Small intestine (tissue), 7 donors: ENCODE data around the gene EPHA6. TPM values are rescaled to one million over a fixed set of nuclear protein-coding genes. Genes with fewer than 3 reads are reported as not detected.

Source experiments
- DNase-seq, 2 donors: peaks; one replicate each; pipeline versions ENCODE4 v3.0.0 to v3.0.0-alpha.2; 2013
- FAIRE-seq: peaks from 2 replicates; lab custom pipeline; 2012; peaks lifted over from hg19 to GRCh38; lab: Jason Lieb, UNC
- H3K27ac ChIP-seq, 3 donors: one replicate each; pipeline ENCODE4 v1.5.1; 2013; ENCODE audit warnings: low read length in 2 of 3, mild to moderate bottlenecking in 2 of 3, control low read depth in 1 of 3, inconsistent platforms in 1 of 3, low read depth in 1 of 3, moderate library complexity in 1 of 3
- H3K27me3 ChIP-seq, 3 donors: one replicate each; pipeline ENCODE4 v1.6.1; 2013; ENCODE audit warnings: low read length in 3 of 3, inconsistent platforms in 1 of 3; ENCODE audit not compliant: control insufficient read depth in 3 of 3, insufficient read depth in 3 of 3
- H3K36me3 ChIP-seq, 3 donors: one replicate each; pipeline ENCODE4 v1.6.1; 2013; ENCODE audit warnings: low read length in 3 of 3, inconsistent platforms in 1 of 3, low read depth in 1 of 3, mild to moderate bottlenecking in 1 of 3, moderate library complexity in 1 of 3; ENCODE audit not compliant: control insufficient read depth in 3 of 3, insufficient read depth in 2 of 3
- H3K4me1 ChIP-seq, 3 donors: one replicate each; pipeline ENCODE4 v1.6.1; 2013; ENCODE audit warnings: low read length in 2 of 3, inconsistent platforms in 1 of 3, low read depth in 1 of 3, mild to moderate bottlenecking in 1 of 3, moderate library complexity in 1 of 3; ENCODE audit not compliant: control insufficient read depth in 3 of 3, insufficient read depth in 2 of 3
- H3K4me3 ChIP-seq, 3 donors: one replicate each; pipeline ENCODE4 v1.5.1; 2013; ENCODE audit warnings: low read length in 3 of 3, control low read depth in 1 of 3, inconsistent platforms in 1 of 3, low read depth in 1 of 3, mild to moderate bottlenecking in 1 of 3, moderate library complexity in 1 of 3
- H3K9me3 ChIP-seq, 2 donors: one replicate each; pipeline ENCODE4 v1.6.1; 2013; ENCODE audit warnings: low read depth in 1 of 2, low read length in 1 of 2; ENCODE audit not compliant: control insufficient read depth in 2 of 2, insufficient read depth in 1 of 2
- WGBS, 3 donors: extraction: QIAGEN DNeasy Blood & Tissue Kit; methylation state at CpG; one replicate each; pipeline ENCODE4 v1.1.7; 2013; 5-methylcytosine and 5-hydroxymethylcytosine counted together
- polyA plus RNA-seq, 4 donors: library from polyadenylated mRNA; stranded (reverse) in 3 of 4; unstranded in 1 of 4; fragments of 200-250 nt in 3 of 4; fragments of 120-200 nt in 1 of 4; gene quantifications; one replicate each; pipeline versions ENCODE4 v1.2.1 to v1.2.3, GENCODE V29; 2013
- donor health status: healthy with polysubstance abuse.
- donor health status: control.
- donor health status: control.
- donor health status: Bipolar disorder and iron deficiency.
- donor health status: healthy.

The EPHA6 gene
- polyA plus RNA-seq, 4 donors = 0.03 to 0.78 TPM; not detected in 2

DNA sequence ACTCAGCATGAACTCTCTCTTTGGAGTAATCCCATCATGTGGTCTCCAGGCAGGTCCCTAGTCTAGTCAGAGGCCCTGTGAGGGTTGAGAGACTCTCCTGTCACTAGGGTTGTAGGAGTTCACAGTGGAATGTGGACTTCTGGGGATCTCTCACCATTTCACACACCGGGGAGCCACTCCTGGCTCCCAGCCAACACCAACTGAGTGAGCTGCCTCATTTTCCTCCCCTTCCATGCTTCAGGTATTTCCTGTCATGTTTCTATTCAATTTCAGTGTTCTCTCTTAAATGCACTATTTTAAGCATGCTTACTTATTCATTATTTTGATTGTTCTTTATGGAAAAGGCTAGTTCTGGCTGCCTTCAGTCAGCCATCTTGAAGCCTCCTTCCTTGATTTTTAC lies 482.6 kb downstream of the EPHA6 start:
- DNase-seq (no peak), FAIRE-seq (no peak)
- 35 to 73% (median 57%) methylated on average over 1 of the region's 1 CpG for WGBS, 3 donors
- no peak overlapping the region for H3K27ac ChIP-seq
- peaks cover 1 to 27% of the 10 kb centered on the region in 2 donors for H3K9me3 ChIP-seq
- H3K4me1 ChIP-seq = no peaks in the 10 kb centered on the region
- no peaks in the 10 kb centered on the region for H3K27me3 ChIP-seq
- no peak overlapping the region for H3K4me3 ChIP-seq
- no peaks in the 10 kb centered on the region for H3K36me3 ChIP-seq

DNA sequence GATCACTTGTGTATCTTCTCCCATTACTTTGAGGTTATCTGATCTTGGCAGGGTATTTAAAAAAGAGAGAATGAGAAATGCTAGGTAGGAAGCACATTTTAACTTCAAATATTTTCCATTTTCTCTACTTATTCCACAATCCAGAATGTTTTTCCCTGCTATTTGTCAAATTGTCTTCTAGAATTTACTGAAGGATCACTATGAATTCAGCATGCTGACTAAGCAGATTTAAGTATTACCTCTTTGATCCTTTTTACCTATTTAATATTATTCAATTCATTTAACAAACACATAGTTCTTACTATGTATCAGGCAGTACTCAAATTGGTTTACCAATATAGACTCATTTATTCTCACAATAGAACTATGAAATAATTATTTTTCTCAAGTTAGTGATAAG lies 486.7 kb downstream of the EPHA6 start:
- peaks cover 0 to 3% of the 10 kb centered on the region in 2 donors for H3K9me3 ChIP-seq
- H3K4me1 ChIP-seq = no peaks in the 10 kb centered on the region
- H3K4me3 ChIP-seq = no peak overlapping the region
- FAIRE-seq (no peak), DNase-seq (no peak)
- H3K27me3 ChIP-seq = no peaks in the 10 kb centered on the region
- no peak overlapping the region for H3K27ac ChIP-seq
- no peaks in the 10 kb centered on the region for H3K36me3 ChIP-seq

DNA sequence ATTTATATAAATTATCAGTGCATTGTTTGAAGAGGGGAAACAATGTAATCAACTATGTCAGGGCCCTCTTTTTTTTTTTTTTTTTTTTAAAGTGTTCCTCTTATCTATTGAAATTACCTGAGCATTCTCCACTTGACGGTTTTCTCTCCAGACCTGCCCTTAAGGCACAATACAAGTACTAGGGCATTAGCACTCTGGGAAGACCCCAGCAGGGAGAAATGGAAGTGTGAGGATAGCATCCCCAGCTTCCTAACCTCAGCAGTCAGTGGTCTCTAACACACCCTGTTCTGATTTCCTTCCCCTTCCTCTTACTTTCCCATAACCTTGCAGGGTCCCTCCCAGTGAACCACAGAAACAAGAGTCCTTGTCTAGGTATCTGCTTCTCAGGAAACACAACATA lies 491.8 kb downstream of the EPHA6 start:
- DNase-seq (no peak), FAIRE-seq (no peak)
- WGBS, 3 donors = 44 to 59% (median 50%) methylated on average over 1 of the region's 1 CpG
- no peak overlapping the region for H3K27ac ChIP-seq
- H3K4me3 ChIP-seq = no peak overlapping the region
- peaks cover 0 to 2% of the 10 kb centered on the region in 2 donors for H3K9me3 ChIP-seq
- no peaks in the 10 kb centered on the region for H3K27me3 ChIP-seq
- H3K36me3 ChIP-seq = no peaks in the 10 kb centered on the region
- no peaks in the 10 kb centered on the region for H3K4me1 ChIP-seq

DNA sequence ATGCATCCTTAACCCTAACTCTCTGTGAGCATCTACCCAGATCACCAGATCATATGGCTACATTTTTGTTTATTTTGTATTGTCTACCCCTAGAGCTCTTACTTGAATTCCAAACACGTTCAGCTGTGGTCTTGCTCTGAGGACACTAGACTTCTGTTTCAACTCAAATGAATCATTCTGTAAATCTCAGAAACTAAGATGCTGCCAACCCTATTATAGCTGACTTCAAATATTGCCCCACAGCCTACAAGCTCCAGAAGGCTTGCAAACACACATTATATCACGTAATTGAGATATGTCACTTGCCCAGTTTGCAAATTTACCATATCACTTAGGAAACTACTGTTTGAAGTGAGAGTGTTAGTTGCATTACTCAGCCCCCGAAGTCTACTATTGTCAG lies 524.0 kb downstream of the EPHA6 start:
- Histone ChIP-seq H3K36me3 (no peaks in the 10 kb centered on the region), H3K4me3 (no peak overlapping the region), H3K9me3 (peaks cover 0 to 4% of the 10 kb centered on the region in 2 donors), H3K27ac (no peak overlapping the region), H3K4me1 (no peaks in the 10 kb centered on the region), H3K27me3 (no peaks in the 10 kb centered on the region)
- WGBS, 3 donors = 67 to 73% (median 71%) methylated on average over 3 of the region's 3 CpGs
- FAIRE-seq (no peak), DNase-seq (no peak)

DNA sequence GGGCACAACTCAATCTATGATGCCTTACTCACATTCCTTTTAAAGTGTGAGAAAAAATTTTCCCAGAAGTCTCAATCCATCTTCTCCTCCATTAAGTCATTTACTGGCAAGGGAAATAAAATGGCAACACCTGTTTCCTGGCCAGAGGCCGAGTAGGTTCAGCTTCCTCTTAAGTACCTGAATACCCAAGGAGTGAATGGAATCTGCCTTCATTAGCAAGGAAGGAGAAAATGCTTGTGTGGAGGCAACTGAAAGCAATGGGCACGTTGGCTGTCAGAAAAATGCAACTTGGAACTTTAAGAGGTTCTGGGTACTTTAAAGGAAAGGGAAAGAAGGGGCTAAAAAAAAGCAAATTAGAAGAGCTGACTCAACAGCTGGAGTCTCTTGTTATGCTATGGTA lies 526.5 kb downstream of the EPHA6 start:
- Histone ChIP-seq H3K36me3 (no peaks in the 10 kb centered on the region), H3K27me3 (no peaks in the 10 kb centered on the region), H3K9me3 (no peaks in the 10 kb centered on the region), H3K27ac (no peak overlapping the region), H3K4me1 (no peaks in the 10 kb centered on the region), H3K4me3 (no peak overlapping the region)
- FAIRE-seq (no peak), DNase-seq (no peak)
- WGBS, 3 donors = 35 to 44% (median 44%) methylated on average over 2 of the region's 2 CpGs

DNA sequence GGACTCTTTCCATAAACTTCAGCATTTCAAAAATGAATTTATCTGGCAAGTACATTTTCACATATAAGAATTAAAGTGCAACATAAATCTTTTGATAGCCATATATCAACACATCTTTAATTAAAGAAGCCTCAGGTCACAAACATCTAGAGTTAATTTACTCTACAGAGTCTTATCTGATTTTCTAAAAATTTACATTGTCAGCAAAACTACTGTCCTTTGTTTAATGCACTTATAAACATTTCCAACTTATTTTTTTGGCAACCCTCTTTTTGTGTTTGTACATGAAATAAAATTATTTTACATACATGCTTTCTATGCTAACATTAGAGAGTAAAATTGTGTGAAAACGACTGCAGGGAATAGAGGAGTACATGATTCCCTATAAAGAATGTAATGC lies 533.4 kb downstream of the EPHA6 start:
- H3K27ac ChIP-seq = no peak overlapping the region
- peaks cover 0 to 1% of the 10 kb centered on the region in 2 donors for H3K9me3 ChIP-seq
- no peak for FAIRE-seq
- no peak overlapping the region for H3K4me3 ChIP-seq
- no peaks in the 10 kb centered on the region for H3K27me3 ChIP-seq
- 11 to 43% (median 20%) methylated on average over 1 of the region's 1 CpG for WGBS, 3 donors
- no peaks in the 10 kb centered on the region for H3K4me1 ChIP-seq
- no peak for DNase-seq
- H3K36me3 ChIP-seq = no peaks in the 10 kb centered on the region

DNA sequence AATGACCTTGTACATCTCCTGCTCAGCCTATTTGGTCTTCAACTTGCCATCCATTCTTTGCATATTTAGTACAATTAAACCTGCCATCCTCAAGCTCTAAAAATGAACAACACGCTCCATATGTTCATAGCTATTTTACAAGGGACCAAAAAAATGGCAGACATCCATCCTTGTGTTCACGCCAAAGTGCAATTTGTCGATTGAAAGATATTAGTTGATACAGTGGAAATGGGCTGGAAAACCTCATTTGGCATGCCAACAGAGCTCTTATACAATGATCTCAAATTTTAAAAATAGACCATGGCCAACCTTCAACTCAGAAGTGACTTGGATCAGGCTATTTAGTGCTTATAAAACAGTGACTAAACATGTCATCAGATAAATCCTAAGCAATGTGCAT lies 536.6 kb downstream of the EPHA6 start:
- no peak for FAIRE-seq
- H3K36me3 ChIP-seq = no peaks in the 10 kb centered on the region
- WGBS, 3 donors = 72 to 90% (median 86%) methylated on average over 3 of the region's 3 CpGs

DNA sequence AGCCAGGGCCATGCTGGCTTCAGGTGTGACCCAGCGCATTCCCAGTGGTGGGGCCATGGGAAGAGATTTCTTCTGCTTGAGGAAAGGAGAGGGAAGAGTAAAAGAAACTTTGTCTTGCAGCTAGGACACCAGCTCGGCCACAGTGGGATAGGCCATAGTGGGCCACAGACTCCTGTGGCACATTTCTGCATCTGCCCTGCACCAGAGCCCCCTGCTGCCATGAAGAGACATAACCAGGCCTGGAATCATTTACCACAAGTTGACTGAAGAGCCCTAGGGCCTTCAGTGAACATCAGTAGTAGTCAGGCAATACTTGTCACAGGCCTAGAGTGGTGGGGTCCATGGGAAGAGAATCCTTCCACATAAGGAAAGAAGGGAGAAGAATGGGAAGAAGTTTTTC lies 538.8 kb downstream of the EPHA6 start:
- Histone ChIP-seq H3K36me3 (no peaks in the 10 kb centered on the region), H3K27me3 (no peaks in the 10 kb centered on the region), H3K27ac (no peak overlapping the region), H3K9me3 (peaks cover 0 to 12% of the 10 kb centered on the region in 2 donors), H3K4me3 (no peak overlapping the region), H3K4me1 (no peaks in the 10 kb centered on the region)
- DNase-seq = no peak
- no peak for FAIRE-seq
- WGBS, 3 donors = 85 to 89% (median 88%) methylated on average over 2 of the region's 2 CpGs

More for the DNA sequence above, 536.6 kb downstream of the EPHA6 start:
- Histone ChIP-seq H3K27ac (no peak overlapping the region), H3K4me1 (no peaks in the 10 kb centered on the region), H3K4me3 (no peak overlapping the region), H3K27me3 (no peaks in the 10 kb centered on the region), H3K9me3 (peaks cover 0 to 12% of the 10 kb centered on the region in 2 donors)
- no peak for DNase-seq

DNA sequence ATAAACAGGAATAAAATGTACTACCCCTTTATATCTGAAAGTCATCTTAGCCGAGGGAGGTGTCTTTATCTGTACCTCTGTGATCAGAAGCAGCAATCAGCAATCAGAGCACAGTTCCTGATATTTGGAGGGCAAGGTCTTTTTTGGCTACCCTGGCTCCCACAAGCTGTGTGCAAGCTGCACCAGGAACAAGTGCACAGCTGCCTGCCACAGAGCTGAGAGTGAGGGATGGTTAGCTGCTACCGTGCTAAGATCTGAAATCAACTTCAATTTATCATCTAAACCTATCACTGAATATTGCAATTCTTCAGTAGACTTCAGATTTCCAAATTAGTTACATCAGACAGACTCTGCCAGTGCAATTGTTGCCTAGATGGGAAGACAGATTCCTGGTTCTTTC lies 545.6 kb downstream of the EPHA6 start:
- no peak for FAIRE-seq
- no peaks in the 10 kb centered on the region for H3K4me1 ChIP-seq
- WGBS, 3 donors = 45 to 56% (median 49%) methylated on average over 2 of the region's 2 CpGs

More for the DNA sequence above, 545.6 kb downstream of the EPHA6 start:
- H3K9me3 ChIP-seq = no peaks in the 10 kb centered on the region
- DNase-seq = no peak
- H3K27me3 ChIP-seq = no peaks in the 10 kb centered on the region
- no peak overlapping the region for H3K4me3 ChIP-seq
- H3K27ac ChIP-seq = no peak overlapping the region
- H3K36me3 ChIP-seq = no peaks in the 10 kb centered on the region
